Measurements from ENCODE around the gene VAV3.
"Not testable (repeated sequence)": the region's sequence is repeated elsewhere in the genome, so short reads cannot be mapped to it uniquely, and the experiment has no call there.

Gene VAV3

GRCh38 chr1:107727866-107728265, 237.1 kb downstream of the VAV3 start:
- POLR2A ChIA-PET = no interaction called here
- CTCF ChIA-PET = no interaction called here
- DNase-seq (ENCODE audit: extremely low spot score) = no peak
- TF ChIP-seq, protein P1, sequence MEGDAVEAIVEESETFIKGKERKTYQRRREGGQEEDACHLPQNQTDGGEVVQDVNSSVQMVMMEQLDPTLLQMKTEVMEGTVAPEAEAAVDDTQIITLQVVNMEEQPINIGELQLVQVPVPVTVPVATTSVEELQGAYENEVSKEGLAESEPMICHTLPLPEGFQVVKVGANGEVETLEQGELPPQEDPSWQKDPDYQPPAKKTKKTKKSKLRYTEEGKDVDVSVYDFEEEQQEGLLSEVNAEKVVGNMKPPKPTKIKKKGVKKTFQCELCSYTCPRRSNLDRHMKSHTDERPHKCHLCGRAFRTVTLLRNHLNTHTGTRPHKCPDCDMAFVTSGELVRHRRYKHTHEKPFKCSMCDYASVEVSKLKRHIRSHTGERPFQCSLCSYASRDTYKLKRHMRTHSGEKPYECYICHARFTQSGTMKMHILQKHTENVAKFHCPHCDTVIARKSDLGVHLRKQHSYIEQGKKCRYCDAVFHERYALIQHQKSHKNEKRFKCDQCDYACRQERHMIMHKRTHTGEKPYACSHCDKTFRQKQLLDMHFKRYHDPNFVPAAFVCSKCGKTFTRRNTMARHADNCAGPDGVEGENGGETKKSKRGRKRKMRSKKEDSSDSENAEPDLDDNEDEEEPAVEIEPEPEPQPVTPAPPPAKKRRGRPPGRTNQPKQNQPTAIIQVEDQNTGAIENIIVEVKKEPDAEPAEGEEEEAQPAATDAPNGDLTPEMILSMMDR (IDR thresholded peaks at IDR 0.05; ENCODE audit: control extremely low read depth, extremely low read depth, low read depth, missing control alignments) = no peak

- TF ChIP-seq, protein P1 (IDR thresholded peaks at IDR 0.05; ENCODE audit: control extremely low read depth, extremely low read depth, low read depth, missing control alignments) = no peak
- POLR2A ChIA-PET = no interaction called here
- CTCF ChIA-PET = no interaction called here
- no peak for DNase-seq (ENCODE audit: extremely low spot score)
Observed at GRCh38 chr1:107726860-107727259, 238.1 kb downstream of the VAV3 start.

DNA sequence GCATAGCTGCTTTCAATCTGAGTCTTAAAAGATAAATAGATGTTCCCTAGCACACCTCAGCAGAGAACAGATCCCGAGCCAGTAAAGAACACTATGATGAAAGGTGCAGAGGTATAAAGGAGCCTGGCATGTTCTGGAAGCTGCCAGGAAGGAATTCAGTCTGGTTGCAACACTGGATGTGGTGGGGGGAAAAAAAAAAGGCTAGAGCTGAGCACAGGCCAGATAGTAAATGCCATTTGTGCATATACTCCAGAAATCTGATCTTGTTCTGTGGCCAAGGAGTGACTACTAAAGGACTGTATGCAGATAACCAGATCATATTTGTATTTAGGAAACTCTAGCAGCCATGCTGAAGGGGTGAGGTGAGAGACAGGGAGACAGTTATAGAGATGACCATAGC, 240.3 kb downstream of the VAV3 start:
- TF ChIP-seq, protein P1 (IDR thresholded peaks at IDR 0.05; ENCODE audit: control extremely low read depth, extremely low read depth, low read depth, missing control alignments) = no peak
- POLR2A ChIA-PET = no interaction called here
- CTCF ChIA-PET = interaction anchor here (1.3 kb wide), 1 partner anchor 401 kb away, joined by 5 read pairs; no protein-coding TSS in a partner anchor
- DNase-seq (ENCODE audit: extremely low spot score) = no peak

DNA sequence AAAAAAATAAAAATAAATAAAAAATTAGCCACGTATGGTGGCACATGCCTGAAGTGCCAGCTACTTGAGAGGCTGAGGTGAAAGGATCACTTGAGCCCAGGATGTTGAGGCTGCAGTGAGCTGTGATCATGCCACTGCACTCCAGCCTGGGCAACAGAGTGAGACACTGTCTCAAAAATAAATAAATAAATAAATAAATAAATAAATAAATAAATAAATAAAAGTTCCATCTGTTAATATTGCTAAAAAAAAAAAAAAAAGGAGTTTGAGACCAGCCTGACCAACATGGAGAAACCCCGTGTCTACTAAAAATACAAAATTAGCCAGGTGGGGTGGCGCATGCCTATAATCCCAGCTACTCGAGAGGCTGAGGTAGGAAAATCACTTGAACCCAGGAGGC, 244.8 kb downstream of the VAV3 start:
- DNase-seq (ENCODE audit: extremely low spot score); POLR2A ChIA-PET: not testable (repeated sequence)
- CTCF ChIA-PET = interaction anchor here (1.1 kb wide), 1 partner anchor 11 kb away, joined by 4 read pairs; no protein-coding TSS in a partner anchor

- DNase-seq (ENCODE audit: extremely low spot score) = no peak
- TF ChIP-seq, protein P1 (IDR thresholded peaks at IDR 0.05; ENCODE audit: control extremely low read depth, extremely low read depth, low read depth, missing control alignments) = no peak
- CTCF ChIA-PET = no interaction called here
- POLR2A ChIA-PET = no interaction called here
Observed at GRCh38 chr1:107710005-107710404, 255.0 kb downstream of the VAV3 start.

GRCh38 chr1:107707111-107707510, 257.9 kb downstream of the VAV3 start:
- ChIA-PET POLR2A (no interaction called here), CTCF (no interaction called here)
- DNase-seq (ENCODE audit: extremely low spot score) = no peak
- TF ChIP-seq, protein P1 (IDR thresholded peaks at IDR 0.05; ENCODE audit: control extremely low read depth, extremely low read depth, low read depth, missing control alignments) = no peak

DNA sequence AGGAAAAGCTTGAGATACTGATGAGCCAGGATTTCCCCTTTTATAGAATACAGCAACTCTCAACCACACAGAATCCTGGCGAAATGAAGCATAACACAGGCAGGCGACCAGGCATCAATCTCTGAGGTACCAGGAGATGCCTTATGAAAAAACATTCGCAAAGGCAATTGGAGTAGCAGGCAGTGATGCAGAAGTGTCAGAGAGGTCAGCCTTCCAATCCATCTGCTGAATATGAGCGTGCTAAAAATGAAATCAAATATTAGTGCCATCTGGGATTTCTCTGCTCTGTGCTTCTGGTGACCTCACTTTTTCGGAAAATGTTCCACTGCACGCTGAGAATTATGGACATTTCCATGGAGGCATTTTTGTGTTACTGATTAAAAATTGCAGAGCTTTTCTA, 258.8 kb downstream of the VAV3 start:
- POLR2A ChIA-PET = no interaction called here
- TF ChIP-seq, protein P1 (IDR thresholded peaks at IDR 0.05; ENCODE audit: control extremely low read depth, extremely low read depth, low read depth, missing control alignments) = no peak
- no peak for DNase-seq (ENCODE audit: extremely low spot score)
- CTCF ChIA-PET = no interaction called here

All from GM10248 (cell line).